KOPT-K1 (cell line): ENCODE measurements around the gene TRAPPC5.

ENCODE experiments used
- H3K27ac ChIP-seq: fragments of 200-600 bp; sonication (generic); 2 replicates; pipeline ENCODE4 v1.5.1; 2016; ENCODE audit warnings: antibody characterized with exemption, mild to moderate bottlenecking, low read depth, low read length; ENCODE audit not compliant: poor library complexity, severe bottlenecking
- H3K36me3 ChIP-seq: fragments of 200-600 bp; sonication (generic); 2 replicates; pipeline ENCODE4 v1.5.1; 2017; ENCODE audit warnings: antibody characterized with exemption, mild to moderate bottlenecking, low read length, moderate library complexity; ENCODE audit not compliant: insufficient read depth
- H3K9me3 ChIP-seq: fragments of 200-600 bp; sonication (generic); 2 replicates; pipeline ENCODE4 v1.5.1; 2017; ENCODE audit warnings: antibody characterized with exemption, low read length, mild to moderate bottlenecking; ENCODE audit not compliant: insufficient read depth, poor library complexity, severe bottlenecking

Gene TRAPPC5

DNA sequence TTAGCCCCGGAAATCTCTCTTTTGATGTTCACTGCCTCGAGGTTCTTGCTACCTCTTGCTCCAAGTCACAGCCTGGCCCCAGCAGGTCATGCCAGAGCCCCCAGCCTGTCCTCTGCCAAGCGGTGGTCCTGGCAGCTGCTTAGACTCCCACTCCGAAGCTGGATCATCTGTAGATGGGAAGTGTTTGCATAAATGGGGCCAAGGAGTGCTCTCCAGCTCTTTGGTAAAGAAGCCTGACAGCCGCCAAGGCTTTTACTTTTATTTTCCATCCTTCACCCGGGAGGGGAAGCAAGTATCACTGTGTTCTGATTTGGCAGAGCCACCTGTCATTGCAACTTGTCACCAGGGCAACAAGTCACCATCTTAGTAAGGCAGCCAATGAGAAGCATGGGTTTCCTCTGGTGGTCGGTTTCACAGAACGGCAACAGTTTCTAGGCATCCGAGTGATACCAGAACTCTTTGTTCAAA, 22.4 kb upstream of the TRAPPC5 start:
- Histone ChIP-seq H3K9me3 (no peaks in the 10 kb centered on the region), H3K36me3 (no peaks in the 10 kb centered on the region), H3K27ac (peak overlapping the region; percentile 79)

DNA sequence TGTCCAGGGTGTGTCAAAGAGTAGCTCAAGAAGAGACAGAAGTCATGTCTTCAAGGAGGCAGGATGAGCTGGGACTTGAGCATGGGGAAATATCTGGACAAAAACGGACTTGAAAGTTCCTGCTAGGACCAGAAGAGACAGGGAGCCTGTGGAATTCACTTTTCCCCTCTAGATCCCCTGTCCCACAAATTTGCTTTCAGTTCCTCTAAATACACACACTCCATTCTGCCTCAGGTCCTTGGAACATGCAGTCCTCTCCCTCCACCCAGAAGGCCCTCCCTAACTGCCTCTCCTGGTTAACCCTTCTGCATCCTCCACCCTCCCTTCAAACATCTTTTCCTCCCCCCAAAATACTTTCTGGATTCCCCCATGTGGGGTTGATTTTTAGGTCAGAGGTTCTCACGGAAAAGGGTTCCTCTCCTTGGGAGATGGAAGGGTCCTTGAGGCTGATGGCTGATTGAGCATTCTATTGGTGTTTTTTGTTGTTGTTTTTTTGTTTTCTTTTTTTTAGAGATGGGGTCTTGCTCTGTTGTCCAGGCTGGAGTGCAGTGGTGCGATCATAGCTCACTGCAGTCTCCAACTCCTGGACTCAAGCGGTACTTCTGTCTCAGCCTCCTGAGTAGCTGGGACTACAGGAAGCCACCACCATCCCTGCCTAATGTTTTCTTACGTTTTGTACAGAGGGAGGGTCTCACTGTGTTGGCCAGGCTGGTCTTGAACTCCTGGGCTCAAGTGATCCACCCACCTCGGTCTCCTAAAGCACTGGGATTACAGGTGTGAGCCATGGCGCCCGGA, 18.7 kb upstream of the TRAPPC5 start:
- Histone ChIP-seq H3K9me3 (no peaks in the 10 kb centered on the region), H3K27ac (no peak overlapping the region), H3K36me3 (no peaks in the 10 kb centered on the region)

- Histone ChIP-seq H3K36me3 (no peaks in the 10 kb centered on the region), H3K9me3 (no peaks in the 10 kb centered on the region), H3K27ac (no peak overlapping the region)
Observed at GRCh38 chr19:7662657-7663056, 18.0 kb upstream of the TRAPPC5 start.

- H3K36me3 ChIP-seq: no peaks in the 10 kb centered on the region
- no peaks in the 10 kb centered on the region for H3K9me3 ChIP-seq
- H3K27ac ChIP-seq: no peak overlapping the region
Observed at GRCh38 chr19:7663706-7664105, 16.9 kb upstream of the TRAPPC5 start.

DNA sequence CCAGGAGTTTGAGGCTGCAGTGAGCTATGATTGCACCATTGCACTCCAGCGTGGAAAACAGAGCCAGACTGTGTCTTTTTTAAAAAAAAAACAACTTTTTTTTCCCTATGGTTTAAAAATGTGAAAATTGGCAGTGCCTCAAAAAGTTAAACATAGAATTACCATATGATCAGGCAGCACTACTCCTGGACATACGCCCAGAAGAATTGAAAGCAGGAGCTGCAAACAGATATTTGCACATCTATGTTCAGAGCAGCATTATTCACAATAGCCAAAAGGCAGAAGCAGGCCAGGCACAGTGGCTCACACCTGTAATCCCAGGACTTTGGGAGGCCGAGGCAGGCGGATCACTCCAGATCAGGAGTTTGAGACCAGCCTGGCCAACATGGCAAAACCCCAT, 15.6 kb upstream of the TRAPPC5 start:
- Histone ChIP-seq H3K9me3 (no peaks in the 10 kb centered on the region), H3K36me3 (no peaks in the 10 kb centered on the region), H3K27ac (no peak overlapping the region)

DNA sequence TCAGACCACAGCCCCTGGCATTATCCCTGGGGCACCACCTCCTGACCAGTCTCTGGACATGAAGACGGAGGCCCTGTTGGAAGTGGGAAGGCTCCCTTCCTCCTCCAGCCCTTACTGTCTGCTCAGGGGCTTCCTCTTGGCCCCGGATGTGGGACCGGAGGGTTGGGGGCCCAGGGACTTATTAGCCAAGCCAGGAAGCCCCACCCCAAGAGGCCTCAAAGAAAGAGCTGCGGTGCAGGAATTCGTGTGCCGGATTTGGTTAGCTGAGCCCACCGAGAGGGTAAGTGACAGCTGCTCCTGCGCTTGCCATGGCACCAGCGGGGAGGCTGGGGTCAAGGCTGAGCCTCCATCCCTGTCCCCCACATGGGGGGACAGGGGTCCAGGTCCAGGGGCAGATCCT, 11.8 kb upstream of the TRAPPC5 start, which contains the start of gene RETN:
RETN (plus strand) TSS at position 208 of the 400 bp plus-strand sequence. CDS start 278 bp downstream, outside the sequence.
- peak within 1 kb of the TSS; percentile 82 for H3K27ac ChIP-seq
- no peaks in the 10 kb centered on the region for H3K9me3 ChIP-seq
- no peaks in the 10 kb centered on the region for H3K36me3 ChIP-seq

- H3K36me3 ChIP-seq: no peaks in the 10 kb centered on the region
- H3K9me3 ChIP-seq: no peaks in the 10 kb centered on the region
- peak overlapping the region; percentile 82 for H3K27ac ChIP-seq
Observed at GRCh38 chr19:7669641-7670040, 11.0 kb upstream of the TRAPPC5 start.

GRCh38 chr19:7670150-7670783, 10.4 kb upstream of the TRAPPC5 start:
- H3K36me3 ChIP-seq: no peaks in the 10 kb centered on the region

GRCh38 chr19:7670790-7671189, 9.8 kb upstream of the TRAPPC5 start:
- Histone ChIP-seq H3K27ac (no peak overlapping the region), H3K9me3 (no peaks in the 10 kb centered on the region), H3K36me3 (no peaks in the 10 kb centered on the region)

More at GRCh38 chr19:7670150-7670783, 10.4 kb upstream of the TRAPPC5 start:
- Histone ChIP-seq H3K9me3 (no peaks in the 10 kb centered on the region), H3K27ac (no peak overlapping the region)

DNA sequence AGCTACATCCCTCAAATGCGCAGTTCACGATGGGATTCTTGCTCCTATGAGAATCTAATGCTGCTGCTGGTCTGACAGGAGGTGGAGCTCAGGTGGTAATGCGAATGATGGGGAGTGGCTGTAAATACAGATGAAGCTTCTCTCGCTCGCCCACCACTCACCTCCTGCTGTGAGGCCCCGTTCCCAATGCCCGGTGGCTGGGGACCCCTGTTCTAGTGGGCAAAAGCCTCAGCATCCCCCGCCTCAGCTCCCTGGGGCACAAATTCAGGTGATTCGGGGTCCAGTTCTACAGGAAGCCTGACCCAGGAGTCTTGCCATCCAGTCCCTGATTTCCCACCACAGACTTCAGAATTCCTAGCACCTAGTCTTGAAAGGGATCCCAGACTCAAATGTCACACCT, 8.1 kb upstream of the TRAPPC5 start:
- Histone ChIP-seq H3K36me3 (no peaks in the 10 kb centered on the region), H3K9me3 (no peaks in the 10 kb centered on the region), H3K27ac (no peak overlapping the region)

DNA sequence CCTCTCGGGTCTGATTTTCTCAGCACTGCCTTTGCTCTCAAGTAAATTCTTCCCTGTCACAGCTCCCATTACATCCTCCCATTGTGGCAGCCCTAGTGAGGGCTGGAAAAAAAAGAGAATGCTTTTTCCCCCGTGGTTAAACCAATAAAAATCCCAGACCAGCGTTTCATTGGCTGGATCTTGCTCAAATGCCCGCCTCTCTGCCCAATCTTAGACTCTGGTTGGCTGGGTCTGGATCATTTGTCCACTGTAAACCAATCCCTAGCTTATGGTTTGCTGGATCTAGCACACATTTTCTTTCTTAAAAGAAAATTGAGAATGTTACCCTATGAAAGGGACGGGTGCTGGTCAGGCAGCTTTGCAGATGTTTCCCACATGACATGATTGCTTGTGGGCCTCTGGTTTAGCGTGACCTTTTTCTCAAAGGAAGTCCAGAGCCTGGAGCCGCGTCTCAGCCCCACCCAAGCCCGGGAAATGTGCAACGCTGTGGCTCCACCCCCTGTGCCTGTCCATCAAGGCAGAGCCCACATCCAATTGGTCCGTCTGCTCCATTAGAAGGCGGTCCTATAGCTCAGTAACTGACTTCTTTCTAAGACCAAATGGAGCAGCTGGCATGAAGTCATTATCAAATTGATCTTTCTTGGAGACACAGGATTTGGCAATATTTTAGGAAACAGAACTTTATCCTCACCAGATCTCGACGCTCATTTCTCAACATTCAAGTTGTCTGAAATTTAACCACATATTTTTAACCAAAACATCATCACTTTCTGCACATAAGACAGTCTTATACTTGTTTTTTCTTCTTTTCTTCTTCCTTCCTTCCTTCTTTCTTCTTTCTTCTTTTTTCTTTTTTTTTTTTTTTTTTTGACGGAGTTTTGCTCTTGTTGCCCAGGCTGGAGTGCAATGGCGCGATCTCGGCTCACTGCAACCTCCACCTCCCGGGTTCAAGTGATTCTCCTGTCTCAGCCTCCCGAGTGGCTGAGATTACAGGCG, 6.3 kb upstream of the TRAPPC5 start:
- Histone ChIP-seq H3K27ac (peak overlapping the region; percentile 51), H3K9me3 (no peaks in the 10 kb centered on the region), H3K36me3 (no peaks in the 10 kb centered on the region)

DNA sequence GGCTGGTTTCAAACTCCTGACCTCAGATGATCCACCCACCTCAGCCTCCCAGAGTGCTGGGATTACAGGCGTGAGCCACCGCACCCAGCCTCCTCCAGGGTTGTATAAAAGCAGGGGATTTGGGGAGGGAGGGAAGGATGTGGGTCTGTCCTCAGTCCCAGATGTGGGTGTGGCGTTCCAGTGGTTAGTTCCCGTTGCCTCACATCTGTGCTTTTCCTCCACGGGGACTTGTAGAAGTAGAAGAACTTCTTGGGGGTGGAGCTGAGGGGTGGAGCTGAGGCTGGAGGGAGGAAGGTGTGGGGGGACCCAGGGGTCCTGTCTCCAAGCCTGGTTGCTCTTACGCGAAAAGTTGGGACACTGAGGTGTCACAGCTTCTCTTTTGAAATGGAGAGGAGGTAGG, 4.3 kb upstream of the TRAPPC5 start:
- no peak overlapping the region for H3K27ac ChIP-seq
- H3K36me3 ChIP-seq: no peaks in the 10 kb centered on the region
- no peaks in the 10 kb centered on the region for H3K9me3 ChIP-seq

GRCh38 chr19:7676854-7677253, 3.8 kb upstream of the TRAPPC5 start, which contains the start of gene MCEMP1:
TSS of gene MCEMP1 (plus strand) at chr19:7677090. CDS start at chr19:7677121, 31 bp downstream.
- Histone ChIP-seq H3K27ac (no peak within 1 kb of the TSS), H3K36me3 (no peaks in the 10 kb centered on the region)

GRCh38 chr19:7677669-7678311, 2.8 kb upstream of the TRAPPC5 start:
- Histone ChIP-seq H3K9me3 (no peaks in the 10 kb centered on the region), H3K27ac (no peak overlapping the region)

More at GRCh38 chr19:7676854-7677253, 3.8 kb upstream of the TRAPPC5 start, which contains the start of gene MCEMP1:
- H3K9me3 ChIP-seq: no peaks in the 10 kb centered on the region

More at GRCh38 chr19:7677669-7678311, 2.8 kb upstream of the TRAPPC5 start:
- H3K36me3 ChIP-seq: peaks cover 5% of the 10 kb centered on the region; the same call in 1 of the 2 replicates
